ENCODE results near the gene CNTN4. TPM values are rescaled to one million over a fixed set of nuclear protein-coding genes. Genes with fewer than 3 reads are reported as not detected.

Gene CNTN4
- total and polyA plus RNA-seq, 4 donors, result 1.2 to 3.8 (median 2.6) TPM

GRCh38 chr3:2577571-2577970 lies 478.9 kb downstream of the CNTN4 start:
- Histone ChIP-seq H3K9me3 (ENCODE audit: control insufficient read depth in 4 of 4, low read length in 3 of 4) (no peaks in the 10 kb centered on the region), H3K4me1 (ENCODE audit: control insufficient read depth in 4 of 4, insufficient read depth in 4 of 4, low read length in 3 of 4) (no peaks in the 10 kb centered on the region), H3K4me3 (ENCODE audit: low read depth in 1 of 3, low read length in 3 of 3) (no peak overlapping the region), H3K27me3 (ENCODE audit: control insufficient read depth in 4 of 4, insufficient read depth in 4 of 4, low read length in 3 of 4) (peaks cover 0 to 2% (median 0%) of the 10 kb centered on the region in 4 donors), H3K36me3 (ENCODE audit: control insufficient read depth in 4 of 4, insufficient read depth in 3 of 4, low read depth in 1 of 4, low read length in 3 of 4) (no peaks in the 10 kb centered on the region), H3K27ac (ENCODE audit: low read depth in 1 of 2, low read length in 2 of 2) (no peak overlapping the region), H3K9ac (ENCODE audit: low read depth in 1 of 2, low read length in 2 of 2) (no peak overlapping the region)
- TF ChIP-seq JUND (IDR thresholded peaks at IDR 0.05) (no peak), NR2F2 (IDR thresholded peaks at IDR 0.05) (no peak), ATF3 (IDR thresholded peaks at IDR 0.05) (no peak), FOXA2 (IDR thresholded peaks at IDR 0.05) (no peak), YY1 (IDR thresholded peaks at IDR 0.05) (no peak), TAF1 (conservative IDR thresholded peaks at IDR 0.05) (no peak), SP1 (IDR thresholded peaks at IDR 0.05) (no peak), ZBTB33 (IDR thresholded peaks at IDR 0.05) (no peak), RAD21 (IDR thresholded peaks at IDR 0.05) (no peak), FOXA1 (IDR thresholded peaks at IDR 0.05) (no peak), HNF4A (conservative IDR thresholded peaks at IDR 0.05) (no peak), RXRA (IDR thresholded peaks at IDR 0.05) (no peak), HNF4G (IDR thresholded peaks at IDR 0.05) (no peak), GABPA (IDR thresholded peaks at IDR 0.05 in 1 of 2, conservative IDR thresholded peaks at IDR 0.05 in 1 of 2) (no peak), EGR1 (IDR thresholded peaks at IDR 0.05; ENCODE audit: low read depth in 2 of 2) (no peak)
- 85% methylated on average over 4 of the region's 4 CpGs for WGBS
- DNase-seq (ENCODE audit: low spot score), result no peak

- Histone ChIP-seq H3K9ac (ENCODE audit: low read depth in 1 of 2, low read length in 2 of 2) (no peak overlapping the region), H3K27ac (ENCODE audit: low read depth in 1 of 2, low read length in 2 of 2) (no peak overlapping the region), H3K9me3 (ENCODE audit: control insufficient read depth in 4 of 4, low read length in 3 of 4) (no peaks in the 10 kb centered on the region), H3K36me3 (ENCODE audit: control insufficient read depth in 4 of 4, insufficient read depth in 3 of 4, low read depth in 1 of 4, low read length in 3 of 4) (no peaks in the 10 kb centered on the region), H3K27me3 (ENCODE audit: control insufficient read depth in 4 of 4, insufficient read depth in 4 of 4, low read length in 3 of 4) (peaks cover 0 to 2% (median 0%) of the 10 kb centered on the region in 4 donors), H3K4me1 (ENCODE audit: control insufficient read depth in 4 of 4, insufficient read depth in 4 of 4, low read length in 3 of 4) (no peaks in the 10 kb centered on the region), H3K4me3 (ENCODE audit: low read depth in 1 of 3, low read length in 3 of 3) (no peak overlapping the region)
- WGBS, result 40% methylated on average over 3 of the region's 3 CpGs
- DNase-seq (ENCODE audit: low spot score), result no peak
- no peak for TF ChIP-seq CTCF (IDR thresholded peaks at IDR 0.05; ENCODE audit: low read depth, low read length, missing input control)
- no peak for TF ChIP-seq NR2F2 (IDR thresholded peaks at IDR 0.05)
- no peak for TF ChIP-seq RAD21 (IDR thresholded peaks at IDR 0.05)
- TF ChIP-seq RXRA (IDR thresholded peaks at IDR 0.05), result no peak
- no peak for TF ChIP-seq FOXA1 (IDR thresholded peaks at IDR 0.05)
- TF ChIP-seq HNF4A (conservative IDR thresholded peaks at IDR 0.05), result no peak
- no peak for TF ChIP-seq EGR1 (IDR thresholded peaks at IDR 0.05; ENCODE audit: low read depth in 2 of 2)
- TF ChIP-seq GABPA (IDR thresholded peaks at IDR 0.05 in 1 of 2, conservative IDR thresholded peaks at IDR 0.05 in 1 of 2), result no peak
- no peak for TF ChIP-seq HNF4G (IDR thresholded peaks at IDR 0.05)
- no peak for TF ChIP-seq FOXA2 (IDR thresholded peaks at IDR 0.05)
- TF ChIP-seq ZBTB33 (IDR thresholded peaks at IDR 0.05), result no peak
- TF ChIP-seq SP1 (IDR thresholded peaks at IDR 0.05), result no peak
- no peak for TF ChIP-seq YY1 (IDR thresholded peaks at IDR 0.05)
- TF ChIP-seq JUND (IDR thresholded peaks at IDR 0.05), result no peak
- no peak for TF ChIP-seq ATF3 (IDR thresholded peaks at IDR 0.05)
- TF ChIP-seq TAF1 (conservative IDR thresholded peaks at IDR 0.05), result no peak
- no peak for TF ChIP-seq REST (IDR thresholded peaks at IDR 0.05)
- TF ChIP-seq MAX (IDR thresholded peaks at IDR 0.05), result no peak
Measured at GRCh38 chr3:2578560-2578959, 479.9 kb downstream of the CNTN4 start.

All from liver (tissue), 9 donors.